ENCODE results near the gene ACTN4. TPM values are rescaled to one million over a fixed set of nuclear protein-coding genes. Genes with fewer than 3 reads are reported as not detected.

Gene ACTN4
- total and polyA plus RNA-seq, 2 donors (not counting 3 experiments of a cell fraction or from before 2014, with no cell fraction given): 313 to 748 TPM

- Histone ChIP-seq H3K4me3 (replicated peaks in 1 of 3; ENCODE audit: insufficient read depth in 1 of 3, low read depth in 1 of 3, low read length in 3 of 3) (no peak overlapping the region), H3K27ac (ENCODE audit: insufficient read depth, low read depth, low read length) (no peak overlapping the region), H3K36me3 (ENCODE audit: control insufficient read depth in 2 of 2, extremely low read depth in 1 of 2, insufficient read depth in 2 of 2, low read length in 2 of 2) (peaks cover 21 to 37% of the 10 kb centered on the region in 2 experiments), H3K9me3 (replicated peaks; ENCODE audit: control insufficient read depth, insufficient read depth, low read length) (no peaks in the 10 kb centered on the region), H3K27me3 (ENCODE audit: control insufficient read depth in 2 of 2, insufficient read depth in 2 of 2, low read length in 2 of 2) (no peaks in the 10 kb centered on the region), H3K79me2 (ENCODE audit: control insufficient read depth, insufficient read depth, low read length) (peaks cover 7% of the 10 kb centered on the region), H2AFZ (ENCODE audit: low read depth, low read length) (no peak overlapping the region), H3K9me1 (replicated peaks; ENCODE audit: control insufficient read depth, extremely low read depth, insufficient read depth, low read length) (no peaks in the 10 kb centered on the region), H3K4me1 (ENCODE audit: control insufficient read depth, extremely low read depth, insufficient read depth, low read length) (peaks cover 4% of the 10 kb centered on the region), H3K4me2 (ENCODE audit: insufficient read depth, low read length) (no peak overlapping the region), H4K20me1 (replicated peaks; ENCODE audit: control insufficient read depth, extremely low read depth, insufficient read depth, low read length) (no peaks in the 10 kb centered on the region), H3K9ac (replicated peaks; ENCODE audit: extremely low read depth, insufficient read depth, low read length) (no peak overlapping the region)
- ChIA-PET POLR2A (interaction anchor here (0.7 to 0.9 kb wide), 2 partner anchors 14 to 237 kb away, joined by 4 read pairs; partner anchors contain the start of gene GGN), CTCF (interaction anchor here (1.3 to 1.6 kb wide), 2 partner anchors 10 to 12 kb away, joined by 4 to 7 read pairs; no protein-coding TSS in a partner anchor)
- intact Hi-C loops (cut with micrococcal nuclease) (no loop called here), dilution Hi-C loops (cut with MboI; ENCODE audit: extremely low pct_ligation_motif_present, low sequenced_read_pairs) (no loop called here)
- DNase-seq (ENCODE audit: low read depth, low spot score): no peak
- TF ChIP-seq POLR2A (IDR thresholded peaks at IDR 0.05; ENCODE audit: low read depth, low read length) (no peak), EZH2 (IDR thresholded peaks at IDR 0.05; ENCODE audit: borderline replicate concordance, low read depth, low read length, severe bottlenecking) (no peak), FOS (IDR thresholded peaks at IDR 0.05; ENCODE audit: borderline replicate concordance, insufficient read depth, low read length) (no peak), JUN (IDR thresholded peaks at IDR 0.05; ENCODE audit: borderline replicate concordance, insufficient read depth, insufficient read length, low read depth) (no peak), POLR2AphosphoS5 (IDR thresholded peaks at IDR 0.05; ENCODE audit: insufficient read depth, low read depth, low read length) (no peak), GATA2 (IDR thresholded peaks at IDR 0.05; ENCODE audit: insufficient read depth, insufficient read length, low read depth, low read length) (no peak), MYC (IDR thresholded peaks at IDR 0.05; ENCODE audit: low read depth, low read length) (no peak)
- TF ChIP-seq, protein P1, sequence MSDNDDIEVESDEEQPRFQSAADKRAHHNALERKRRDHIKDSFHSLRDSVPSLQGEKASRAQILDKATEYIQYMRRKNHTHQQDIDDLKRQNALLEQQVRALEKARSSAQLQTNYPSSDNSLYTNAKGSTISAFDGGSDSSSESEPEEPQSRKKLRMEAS (IDR thresholded peaks at IDR 0.05; ENCODE audit: insufficient read depth, insufficient read length): no peak
- TF ChIP-seq, protein P2, sequence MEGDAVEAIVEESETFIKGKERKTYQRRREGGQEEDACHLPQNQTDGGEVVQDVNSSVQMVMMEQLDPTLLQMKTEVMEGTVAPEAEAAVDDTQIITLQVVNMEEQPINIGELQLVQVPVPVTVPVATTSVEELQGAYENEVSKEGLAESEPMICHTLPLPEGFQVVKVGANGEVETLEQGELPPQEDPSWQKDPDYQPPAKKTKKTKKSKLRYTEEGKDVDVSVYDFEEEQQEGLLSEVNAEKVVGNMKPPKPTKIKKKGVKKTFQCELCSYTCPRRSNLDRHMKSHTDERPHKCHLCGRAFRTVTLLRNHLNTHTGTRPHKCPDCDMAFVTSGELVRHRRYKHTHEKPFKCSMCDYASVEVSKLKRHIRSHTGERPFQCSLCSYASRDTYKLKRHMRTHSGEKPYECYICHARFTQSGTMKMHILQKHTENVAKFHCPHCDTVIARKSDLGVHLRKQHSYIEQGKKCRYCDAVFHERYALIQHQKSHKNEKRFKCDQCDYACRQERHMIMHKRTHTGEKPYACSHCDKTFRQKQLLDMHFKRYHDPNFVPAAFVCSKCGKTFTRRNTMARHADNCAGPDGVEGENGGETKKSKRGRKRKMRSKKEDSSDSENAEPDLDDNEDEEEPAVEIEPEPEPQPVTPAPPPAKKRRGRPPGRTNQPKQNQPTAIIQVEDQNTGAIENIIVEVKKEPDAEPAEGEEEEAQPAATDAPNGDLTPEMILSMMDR (IDR thresholded peaks at IDR 0.05; ENCODE audit: extremely low read depth in 1 of 2, insufficient read depth in 1 of 2, low read depth in 1 of 2, low read length in 2 of 2): no peak
- BruUV-seq (replicated peaks): no TSS peak
- FAIRE-seq: no peak
Observed at GRCh38 chr19:38624822-38625221, 22.6 kb upstream of the ACTN4 start.
